Caco-2 (cell line): ENCODE measurements around the gene PHKG2. TPM values are rescaled to one million over a fixed set of nuclear protein-coding genes. Genes with fewer than 3 reads are reported as not detected.
"Not testable (repeated sequence)": the region's sequence is repeated elsewhere in the genome, so short reads cannot be mapped to it uniquely, and the experiment has no call there.

Source experiments
- BruUV-seq: library from RNA; stranded (reverse); fragments of 400-500 nt; replicated peaks from 2 replicates; lab custom pipeline; 2021; lab: Mats Ljungman, UMichigan
- CTCF ChIA-PET: fragments of 300-600 bp; sonication (Branson Sonifier 250); formaldehyde crosslinking; loops from one replicate; lab custom pipeline; 2022; ENCODE audit warnings: antibody characterized with exemption; lab: Charles Lee
- POLR2A ChIA-PET: fragments of 300-600 bp; sonication (Branson Sonifier 250); formaldehyde crosslinking; loops from one replicate; lab custom pipeline; 2022; ENCODE audit warnings: antibody characterized with exemption; lab: Charles Lee
- DNase-seq, 2 experiments: peaks; one replicate each; pipeline versions ENCODE4 v3.0.0 to v3.0.0-alpha.2; 2020 to 2022
- H3K27me3 ChIP-seq: replicated peaks from 2 replicates; pipeline ENCODE4 v1.6.0; 2011; ENCODE audit warnings: low read length; ENCODE audit not compliant: control insufficient read depth, insufficient read depth
- H3K36me3 ChIP-seq: 2 replicates; pipeline ENCODE4 v1.5.1; 2011; ENCODE audit warnings: low read length; ENCODE audit not compliant: control insufficient read depth, insufficient read depth
- H3K4me1 ChIP-seq: fragments of 250-450 bp; sonication (Bioruptor Pico); 2 replicates; pipeline ENCODE4 v1.5.1; 2020; ENCODE audit warnings: mild to moderate bottlenecking
- H3K4me3 ChIP-seq: 2 replicates; pipeline ENCODE4 v1.5.1; 2011; ENCODE audit warnings: low read depth, mild to moderate bottlenecking, control low read depth, low read length
- H3K9me3 ChIP-seq: fragments of 250-450 bp; sonication (Bioruptor Pico); 2 replicates; pipeline ENCODE4 v1.5.1; 2020; ENCODE audit warnings: mild to moderate bottlenecking, moderate library complexity
- H3K27ac Mint-ChIP-seq: one replicate; pipeline ENCODE4 v1.8.0; 2022; ENCODE audit warnings: mixed read lengths; ENCODE audit not compliant: unreplicated experiment
- H3K27me3 Mint-ChIP-seq: one replicate; pipeline ENCODE4 v1.8.0; 2022; ENCODE audit warnings: mixed read lengths; ENCODE audit not compliant: insufficient read depth, unreplicated experiment
- H3K36me3 Mint-ChIP-seq: one replicate; pipeline ENCODE4 v1.8.0; 2022; ENCODE audit warnings: mild to moderate bottlenecking, mixed read lengths; ENCODE audit not compliant: insufficient read depth, unreplicated experiment
- H3K4me1 Mint-ChIP-seq: one replicate; pipeline ENCODE4 v1.8.0; 2022; ENCODE audit warnings: low read depth, mixed read lengths; ENCODE audit not compliant: unreplicated experiment
- H3K4me3 Mint-ChIP-seq: one replicate; pipeline ENCODE4 v1.8.0; 2022; ENCODE audit warnings: mild to moderate bottlenecking, moderate library complexity, mixed read lengths; ENCODE audit not compliant: unreplicated experiment
- H3K9me3 Mint-ChIP-seq: one replicate; pipeline ENCODE4 v1.8.0; 2022; ENCODE audit warnings: mixed read lengths; ENCODE audit not compliant: unreplicated experiment
- intact Hi-C: fragments of 100-400 bp; cut with micrococcal nuclease; formaldehyde crosslinking; loops from one replicate; pipeline ENCODE4 v1.10.0; 2022; ENCODE audit not compliant: unreplicated experiment
- total RNA-seq: library from RNA; stranded (reverse); gene quantifications from 2 replicates; pipeline ENCODE4 v1.2.3, GENCODE V29; 2022
- TF ChIP-seq, protein P1 (sequence below), 2 experiments: fragments of 200-600 bp in 1 of 2; IDR thresholded peaks; 1 replicate in 1 of 2; 2 replicates in 1 of 2; pipeline versions ENCODE4 v1.5.1 to v1.8.0; 2011 to 2022; ENCODE audit warnings: antibody characterized with exemption in 1 of 2, control low read depth in 1 of 2, inconsistent platforms in 1 of 2, low read depth in 1 of 2, low read length in 1 of 2, mild to moderate bottlenecking in 1 of 2, moderate library complexity in 1 of 2; ENCODE audit not compliant: insufficient read depth in 1 of 2, severe bottlenecking in 1 of 2, unreplicated experiment in 1 of 2

The PHKG2 gene
- total RNA-seq, 1 experiment from 2014 or later = 48.6 TPM

DNA sequence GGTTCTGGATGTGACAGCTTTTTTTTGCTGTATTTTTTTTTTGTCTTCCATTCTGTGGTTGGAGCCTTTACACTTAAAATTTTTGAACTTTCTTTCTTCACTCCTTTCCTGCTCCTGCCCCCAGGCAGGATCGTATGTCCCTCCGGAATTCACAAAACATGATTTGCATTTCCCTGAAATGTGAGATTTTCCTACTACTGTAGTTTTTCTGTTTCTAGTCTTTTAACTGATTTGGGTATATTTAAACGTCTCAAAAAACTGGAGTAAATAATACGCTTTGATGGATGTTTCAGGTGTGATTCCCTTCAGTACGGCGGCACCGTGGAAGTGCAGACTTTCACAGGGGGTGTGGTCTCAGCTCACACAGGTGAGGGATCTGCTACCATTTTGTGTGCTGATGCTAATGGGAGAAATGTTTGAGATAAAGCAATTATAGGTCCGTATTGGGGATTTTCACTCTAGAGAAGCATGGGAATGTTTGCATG, 48.6 kb upstream of the PHKG2 start:
- CTCF ChIA-PET = no interaction called here
- POLR2A ChIA-PET = interaction anchor here (0.6 kb wide), 2 partner anchors 25 to 491 kb away, joined by 3 read pairs; no protein-coding TSS in a partner anchor
- no peak for DNase-seq
- no peaks in the 10 kb centered on the region for H3K27me3 ChIP-seq
- peaks cover 7% of the 10 kb centered on the region; the same call in 1 of the 2 replicates for H3K4me1 ChIP-seq
- H3K36me3 Mint-ChIP-seq = peaks cover 69% of the 10 kb centered on the region
- peak overlapping the region; percentile 99 for H3K4me3 ChIP-seq
- intact Hi-C loops = loop anchor here (2.0 to 5.0 kb wide), 2 partner anchors 41 to 172 kb away; partner anchors contain the start of gene ZNF768
- no TSS peak for BruUV-seq
- H3K4me3 Mint-ChIP-seq = peak overlapping the region; percentile 95
- H3K9me3 ChIP-seq = no peaks in the 10 kb centered on the region
- peaks cover 3% of the 10 kb centered on the region for H3K36me3 ChIP-seq
- no peaks in the 10 kb centered on the region for H3K9me3 Mint-ChIP-seq
- no peaks in the 10 kb centered on the region for H3K27me3 Mint-ChIP-seq
- H3K4me1 Mint-ChIP-seq = no peaks in the 10 kb centered on the region
- H3K27ac Mint-ChIP-seq = peak overlapping the region; percentile 98
- TF ChIP-seq, protein P1, sequence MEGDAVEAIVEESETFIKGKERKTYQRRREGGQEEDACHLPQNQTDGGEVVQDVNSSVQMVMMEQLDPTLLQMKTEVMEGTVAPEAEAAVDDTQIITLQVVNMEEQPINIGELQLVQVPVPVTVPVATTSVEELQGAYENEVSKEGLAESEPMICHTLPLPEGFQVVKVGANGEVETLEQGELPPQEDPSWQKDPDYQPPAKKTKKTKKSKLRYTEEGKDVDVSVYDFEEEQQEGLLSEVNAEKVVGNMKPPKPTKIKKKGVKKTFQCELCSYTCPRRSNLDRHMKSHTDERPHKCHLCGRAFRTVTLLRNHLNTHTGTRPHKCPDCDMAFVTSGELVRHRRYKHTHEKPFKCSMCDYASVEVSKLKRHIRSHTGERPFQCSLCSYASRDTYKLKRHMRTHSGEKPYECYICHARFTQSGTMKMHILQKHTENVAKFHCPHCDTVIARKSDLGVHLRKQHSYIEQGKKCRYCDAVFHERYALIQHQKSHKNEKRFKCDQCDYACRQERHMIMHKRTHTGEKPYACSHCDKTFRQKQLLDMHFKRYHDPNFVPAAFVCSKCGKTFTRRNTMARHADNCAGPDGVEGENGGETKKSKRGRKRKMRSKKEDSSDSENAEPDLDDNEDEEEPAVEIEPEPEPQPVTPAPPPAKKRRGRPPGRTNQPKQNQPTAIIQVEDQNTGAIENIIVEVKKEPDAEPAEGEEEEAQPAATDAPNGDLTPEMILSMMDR (IDR thresholded peaks at IDR 0.05; ENCODE audit: insufficient read depth in 1 of 2, low read depth in 1 of 2, low read length in 1 of 2, severe bottlenecking in 1 of 2, unreplicated experiment in 1 of 2) = no peak

DNA sequence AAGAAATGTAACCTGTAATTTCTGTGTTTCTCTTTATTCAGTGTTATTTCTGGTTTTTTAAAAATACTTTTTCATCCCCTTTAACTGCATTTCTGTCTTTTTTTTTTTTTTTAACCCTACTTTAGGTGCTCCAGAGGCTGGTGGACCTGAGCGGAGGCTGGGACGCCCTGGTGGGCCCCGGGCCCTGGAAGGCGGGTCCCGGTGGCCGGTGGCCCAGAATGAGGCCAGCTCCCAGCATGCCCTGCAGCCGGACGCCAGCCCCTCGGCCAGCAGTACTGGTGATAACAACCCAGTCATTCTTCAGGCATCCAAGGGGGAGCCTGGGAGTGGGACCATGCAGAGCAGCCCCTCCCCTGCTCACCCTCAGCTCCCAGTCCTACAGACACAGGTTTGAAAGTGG, 47.7 kb upstream of the PHKG2 start:
- Mint-ChIP-seq H3K9me3 (no peaks in the 10 kb centered on the region), H3K36me3 (peaks cover 75% of the 10 kb centered on the region), H3K4me1 (no peaks in the 10 kb centered on the region), H3K27me3 (no peaks in the 10 kb centered on the region), H3K27ac (no peak overlapping the region), H3K4me3 (peak overlapping the region; percentile 95)
- no TSS peak for BruUV-seq
- no peak for DNase-seq
- TF ChIP-seq, protein P1 (IDR thresholded peaks at IDR 0.05; ENCODE audit: insufficient read depth in 1 of 2, low read depth in 1 of 2, low read length in 1 of 2, severe bottlenecking in 1 of 2, unreplicated experiment in 1 of 2) = no peak
- intact Hi-C loops = no loop called here
- no peaks in the 10 kb centered on the region for H3K9me3 ChIP-seq
- H3K4me3 ChIP-seq = no peak overlapping the region
- peaks cover 7% of the 10 kb centered on the region; the same call in 1 of the 2 replicates for H3K4me1 ChIP-seq
- CTCF ChIA-PET = no interaction called here
- peaks cover 3% of the 10 kb centered on the region for H3K36me3 ChIP-seq
- no peaks in the 10 kb centered on the region for H3K27me3 ChIP-seq
- POLR2A ChIA-PET = no interaction called here

DNA sequence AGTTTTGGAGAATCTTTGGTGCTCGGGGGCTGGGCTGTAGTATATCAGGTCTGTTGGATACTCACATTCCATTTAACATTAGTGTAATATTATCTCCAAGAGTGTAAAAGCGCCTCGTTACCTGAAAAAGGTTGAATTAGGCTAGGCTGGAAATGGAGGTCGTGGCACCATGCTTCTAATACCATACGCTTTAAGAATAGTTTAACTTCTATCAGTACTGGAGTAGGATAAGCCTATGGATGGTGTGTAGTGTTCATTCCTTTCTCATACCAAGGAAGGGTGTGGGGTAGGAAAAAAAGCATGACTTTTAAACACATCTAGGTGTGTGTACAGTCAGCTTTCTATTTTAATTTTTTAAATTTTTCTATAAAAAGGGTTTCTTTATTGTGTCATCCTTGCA, 47.3 kb upstream of the PHKG2 start:
- intact Hi-C loops = no loop called here
- no peaks in the 10 kb centered on the region for H3K9me3 Mint-ChIP-seq
- BruUV-seq = no TSS peak
- DNase-seq = no peak
- peaks cover 7% of the 10 kb centered on the region; the same call in 1 of the 2 replicates for H3K4me1 ChIP-seq
- no peak overlapping the region for H3K27ac Mint-ChIP-seq
- ChIA-PET CTCF (no interaction called here), POLR2A (no interaction called here)
- TF ChIP-seq, protein P1 (IDR thresholded peaks at IDR 0.05; ENCODE audit: insufficient read depth in 1 of 2, low read depth in 1 of 2, low read length in 1 of 2, severe bottlenecking in 1 of 2, unreplicated experiment in 1 of 2) = no peak
- no peak overlapping the region for H3K4me3 Mint-ChIP-seq
- H3K36me3 Mint-ChIP-seq = peaks cover 80% of the 10 kb centered on the region
- H3K4me1 Mint-ChIP-seq = no peaks in the 10 kb centered on the region
- peaks cover 3% of the 10 kb centered on the region for H3K36me3 ChIP-seq
- no peak overlapping the region for H3K4me3 ChIP-seq
- H3K9me3 ChIP-seq = no peaks in the 10 kb centered on the region
- no peaks in the 10 kb centered on the region for H3K27me3 ChIP-seq
- H3K27me3 Mint-ChIP-seq = no peaks in the 10 kb centered on the region

DNA sequence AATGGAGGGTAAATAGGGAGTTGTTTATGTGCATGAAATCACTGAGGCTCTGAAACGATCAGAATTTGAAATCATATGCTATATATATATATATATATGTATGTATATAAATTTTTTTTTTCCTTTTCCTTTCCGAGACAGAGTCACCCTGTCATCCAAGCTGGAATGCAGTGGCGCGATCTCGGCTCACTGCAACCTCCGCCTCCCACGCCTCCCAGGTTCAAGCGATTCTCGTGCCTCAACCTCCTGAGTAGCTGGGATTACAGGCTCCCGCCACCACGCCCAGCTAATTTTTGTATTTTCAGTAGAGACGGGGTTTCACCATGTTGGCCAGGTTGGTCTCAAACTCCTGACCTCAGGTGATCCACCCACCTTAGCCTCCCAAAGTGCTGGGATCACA, 45.2 kb upstream of the PHKG2 start:
- H3K27me3 Mint-ChIP-seq, H3K27ac Mint-ChIP-seq, CTCF ChIA-PET, DNase-seq, H3K4me1 ChIP-seq, H3K4me3 ChIP-seq, H3K9me3 Mint-ChIP-seq, H3K4me1 Mint-ChIP-seq, POLR2A ChIA-PET, intact Hi-C loops, H3K36me3 ChIP-seq, BruUV-seq, H3K27me3 ChIP-seq, H3K4me3 Mint-ChIP-seq, H3K9me3 ChIP-seq: not testable (repeated sequence)
- peaks cover 96% of the 10 kb centered on the region for H3K36me3 Mint-ChIP-seq
